Endothelial cell of umbilical vein (primary cell): ENCODE results near the gene RAB20. TPM values are rescaled to one million over a fixed set of nuclear protein-coding genes. Genes with fewer than 3 reads are reported as not detected.

Source experiments
- BruUV-seq: library from RNA; stranded (reverse); fragments of 400-500 nt; replicated peaks from 2 replicates; lab custom pipeline; 2021; lab: Mats Ljungman, UMichigan
- CTCF ChIA-PET: fragments of 300-600, 350-600 bp; sonication (Branson Sonifier 250); formaldehyde crosslinking; loops from one replicate; lab custom pipeline; 2021; ENCODE audit warnings: antibody characterized with exemption, inconsistent platforms; lab: Charles Lee
- POLR2A ChIA-PET: fragments of 300-600, 350-600 bp; sonication (Branson Sonifier 250); formaldehyde crosslinking; loops from one replicate; lab custom pipeline; 2021; ENCODE audit warnings: antibody characterized with exemption, inconsistent platforms; lab: Charles Lee
- DNase-seq: peaks from one replicate; pipeline ENCODE4 v3.0.0-alpha.2; 2011; ENCODE audit warnings: low read depth, low spot score
- FAIRE-seq: peaks from 2 replicates; lab custom pipeline; 2011; peaks lifted over from hg19 to GRCh38; lab: Jason Lieb, UNC
- H2AFZ ChIP-seq: 2 replicates; pipeline ENCODE4 v1.6.0; 2012; ENCODE audit warnings: low read depth, low read length, control low read depth, inconsistent platforms
- H3K27ac ChIP-seq: 2 replicates; pipeline ENCODE4 v1.5.1; 2011; ENCODE audit warnings: low read depth, mild to moderate bottlenecking, control low read depth, low read length, moderate library complexity; ENCODE audit not compliant: insufficient read depth
- H3K27me3 ChIP-seq, 2 experiments: 2 replicates each; pipeline versions ENCODE4 v1.6.0 to v1.6.1; 2011; ENCODE audit warnings: low read length in 2 of 2, mixed read lengths in 1 of 2; ENCODE audit not compliant: control insufficient read depth in 2 of 2, insufficient read depth in 2 of 2
- H3K36me3 ChIP-seq, 2 experiments: 2 replicates in 1 of 2; 3 replicates in 1 of 2; pipeline ENCODE4 v1.5.1; 2011; ENCODE audit warnings: low read length in 2 of 2, mild to moderate bottlenecking in 1 of 2, moderate library complexity in 1 of 2; ENCODE audit not compliant: control insufficient read depth in 2 of 2, insufficient read depth in 2 of 2; ENCODE audit errors: extremely low read depth in 1 of 2
- H3K4me1 ChIP-seq: 3 replicates; pipeline ENCODE4 v1.5.1; 2011; ENCODE audit warnings: mild to moderate bottlenecking, low read length; ENCODE audit not compliant: control insufficient read depth, insufficient read depth; ENCODE audit errors: extremely low read depth
- H3K4me2 ChIP-seq: 2 replicates; pipeline ENCODE4 v1.6.1; 2011; ENCODE audit warnings: low read length, control low read depth, mixed read lengths; ENCODE audit not compliant: insufficient read depth
- H3K4me3 ChIP-seq, 3 experiments: fragments of 200-600 bp in 1 of 3; sonication (generic), shearing (Covaris generic) in 1 of 3; replicated peaks in 1 of 3; 2 replicates each; pipeline ENCODE4 v1.5.1; 2011 to 2016; ENCODE audit warnings: control low read depth in 3 of 3, low read length in 3 of 3, mild to moderate bottlenecking in 2 of 3, inconsistent platforms in 1 of 3, low read depth in 1 of 3, moderate library complexity in 1 of 3; ENCODE audit not compliant: insufficient read depth in 1 of 3
- H3K79me2 ChIP-seq: 2 replicates; pipeline ENCODE4 v1.6.0; 2012; ENCODE audit warnings: low read length, inconsistent platforms; ENCODE audit not compliant: control insufficient read depth, insufficient read depth
- H3K9ac ChIP-seq: replicated peaks from 2 replicates; pipeline ENCODE3; 2011; ENCODE audit warnings: low read length, control low read depth; ENCODE audit not compliant: insufficient read depth; ENCODE audit errors: extremely low read depth
- H3K9me1 ChIP-seq: replicated peaks from 3 replicates; pipeline ENCODE4 v1.6.0; 2011; ENCODE audit warnings: mild to moderate bottlenecking, low read length; ENCODE audit not compliant: control insufficient read depth, insufficient read depth; ENCODE audit errors: extremely low read depth
- H3K9me3 ChIP-seq: replicated peaks from 2 replicates; pipeline ENCODE4 v1.5.1; 2012; ENCODE audit warnings: low read length, inconsistent platforms; ENCODE audit not compliant: control insufficient read depth, insufficient read depth
- H4K20me1 ChIP-seq: replicated peaks from 2 replicates; pipeline ENCODE3; 2011; ENCODE audit warnings: mild to moderate bottlenecking, low read length; ENCODE audit not compliant: control insufficient read depth, insufficient read depth; ENCODE audit errors: extremely low read depth
- CTCF ChIP-seq, 2 donors: IDR thresholded peaks; 1 replicate in 1 of 2; 2 replicates in 1 of 2; pipeline ENCODE4 v1.5.1; 2011; ENCODE audit warnings: low read length in 2 of 2, mild to moderate bottlenecking in 2 of 2, moderate library complexity in 2 of 2, control low read depth in 1 of 2, inconsistent platforms in 1 of 2, low read depth in 1 of 2; ENCODE audit not compliant: insufficient read depth in 1 of 2; ENCODE audit errors: extremely low read depth in 1 of 2
- EZH2 ChIP-seq: IDR thresholded peaks from 2 replicates; pipeline ENCODE4 v1.6.1; 2012; ENCODE audit warnings: borderline replicate concordance, low read depth, mild to moderate bottlenecking, moderate library complexity, low read length, inconsistent platforms; ENCODE audit not compliant: severe bottlenecking
- JUN ChIP-seq: IDR thresholded peaks from 2 replicates; pipeline ENCODE4 v1.6.1; 2011; ENCODE audit warnings: borderline replicate concordance, low read depth; ENCODE audit not compliant: insufficient read length, insufficient read depth
- MAX ChIP-seq: IDR thresholded peaks from 2 replicates; pipeline ENCODE4 v1.6.1; 2011; ENCODE audit not compliant: insufficient read depth, insufficient read length
- POLR2AphosphoS5 ChIP-seq: IDR thresholded peaks from 2 replicates; pipeline ENCODE4 v1.6.1; 2012; ENCODE audit warnings: low read depth, mild to moderate bottlenecking, control low read depth, low read length, moderate library complexity; ENCODE audit not compliant: insufficient read depth
- dilution Hi-C: fragments of 300-500 bp; cut with MboI; formaldehyde crosslinking; loops from one replicate; pipeline ENCODE4 v1.15.0; 2019; ENCODE audit warnings: low sequenced_read_pairs; ENCODE audit not compliant: extremely low pct_ligation_motif_present
- intact Hi-C: fragments of 100-400 bp; cut with micrococcal nuclease; formaldehyde crosslinking; loops from one replicate; pipeline ENCODE4 v1.10.0; 2022
- polyA plus RNA-seq, 4 experiments: library from polyadenylated mRNA; depleted of rRNA in 3 of 4; stranded (reverse) in 3 of 4; unstranded in 1 of 4; fragments of >200 nt; gene quantifications; 2 replicates each; pipeline versions ENCODE4 v1.2.1 to v1.2.3, GENCODE V29; 2011 to 2012; ENCODE audit warnings: missing spikeins in 1 of 4
- total RNA-seq: library from RNA; stranded (reverse); gene quantifications from 2 replicates; pipeline ENCODE4 v1.2.3, GENCODE V29; 2021

Gene RAB20
- total and polyA plus RNA-seq, 2 donors (not counting 3 experiments of a cell fraction or from before 2014, with no cell fraction given): 1.3 to 1.7 TPM

- TF ChIP-seq CTCF (IDR thresholded peaks at IDR 0.05; ENCODE audit: extremely low read depth in 1 of 2, insufficient read depth in 1 of 2, low read depth in 1 of 2, low read length in 2 of 2) (no peak), EZH2 (no peak), POLR2AphosphoS5 (no peak), JUN (no peak), MAX (no peak)
- DNase-seq: no peak
- no peak for FAIRE-seq
Observed at GRCh38 chr13:110605132-110605531, 43.6 kb upstream of the RAB20 start.

More at GRCh38 chr13:110605132-110605531, 43.6 kb upstream of the RAB20 start:
- H3K4me3 ChIP-seq: no peak overlapping the region
- H3K36me3 ChIP-seq: no peaks in the 10 kb centered on the region
- H3K9ac ChIP-seq: no peak overlapping the region
- no peaks in the 10 kb centered on the region for H3K4me1 ChIP-seq
- CTCF ChIA-PET: no interaction called here
- H3K9me1 ChIP-seq: no peaks in the 10 kb centered on the region
- H3K4me2 ChIP-seq: no peak overlapping the region
- no peaks in the 10 kb centered on the region for H4K20me1 ChIP-seq
- dilution Hi-C loops (no loop called here), intact Hi-C loops (no loop called here)
- H3K9me3 ChIP-seq: no peaks in the 10 kb centered on the region
- no peak overlapping the region for H3K27ac ChIP-seq
- no peaks in the 10 kb centered on the region for H3K79me2 ChIP-seq
- no TSS peak for BruUV-seq
- POLR2A ChIA-PET: interaction anchor here (0.7 kb wide), 1 partner anchor 195 kb away, joined by 3 read pairs; no protein-coding TSS in a partner anchor
- H3K27me3 ChIP-seq: peaks cover 4 to 6% of the 10 kb centered on the region in 2 experiments
- H2AFZ ChIP-seq: no peak overlapping the region
